OCI-LY3 (cell line): Measurements from ENCODE around the gene RNF186.

ENCODE experiments used
- H2AFZ ChIP-seq: fragments of 200-600, 300-600 bp; shearing (Covaris generic); 2 replicates; pipeline ENCODE4 v1.6.0; 2014; ENCODE audit warnings: antibody characterized with exemption, low read depth, low read length
- H3K27ac ChIP-seq: fragments of 200-600, 300-600 bp; sonication (generic); 2 replicates; pipeline ENCODE4 v1.5.1; 2014; ENCODE audit warnings: mild to moderate bottlenecking, low read length, moderate library complexity, mixed read lengths
- H3K27me3 ChIP-seq: fragments of 200-600, 300-600 bp; sonication (generic); 2 replicates; pipeline ENCODE4 v1.6.1; 2014; ENCODE audit warnings: low read depth, low read length, mixed read lengths
- H3K36me3 ChIP-seq: fragments of 200-600, 300-600 bp; sonication (generic); replicated peaks from 2 replicates; pipeline ENCODE3; 2014; ENCODE audit warnings: low read depth, low read length, mixed read lengths
- H3K4me1 ChIP-seq: fragments of 300-600, 200-600 bp; sonication (generic); 2 replicates; pipeline ENCODE4 v1.6.1; 2014; ENCODE audit warnings: low read length, mixed read lengths
- H3K4me2 ChIP-seq: fragments of 200-600, 300-600 bp; sonication (generic); 2 replicates; pipeline ENCODE4 v1.6.1; 2014; ENCODE audit warnings: low read length, mixed read lengths
- H3K4me3 ChIP-seq: fragments of 300-600, 200-600 bp; sonication (generic); 2 replicates; pipeline ENCODE4 v1.5.1; 2014; ENCODE audit warnings: antibody characterized with exemption, mild to moderate bottlenecking, low read length, moderate library complexity
- H3K79me2 ChIP-seq: fragments of 300-600, 200-600 bp; shearing (Covaris generic); 2 replicates; pipeline ENCODE4 v1.6.1; 2014; ENCODE audit warnings: mild to moderate bottlenecking, low read length, mixed read lengths
- H3K9ac ChIP-seq: fragments of 300-600, 200-600 bp; shearing (Covaris generic); 2 replicates; pipeline ENCODE4 v1.6.0; 2014; ENCODE audit warnings: mild to moderate bottlenecking, low read length, moderate library complexity
- H3K9me3 ChIP-seq: fragments of 200-600, 300-600 bp; shearing (Covaris generic); 2 replicates; pipeline ENCODE4 v1.6.1; 2014; ENCODE audit warnings: low read length, mixed read lengths; ENCODE audit not compliant: insufficient read depth
- H4K20me1 ChIP-seq: fragments of 200-600, 300-600 bp; sonication (generic); 2 replicates; pipeline ENCODE4 v1.6.1; 2016; ENCODE audit warnings: low read length, mixed read lengths; ENCODE audit not compliant: insufficient read depth
- EZH2phosphoT487 ChIP-seq: fragments of 200-600 bp; shearing (Covaris generic); IDR thresholded peaks from 2 replicates; pipeline ENCODE4 v1.6.1; 2018; ENCODE audit warnings: antibody characterized with exemption, mixed run types, low read depth
- TF ChIP-seq, protein P1 (sequence below): fragments of 200-600, 300-600 bp; sonication (generic); IDR thresholded peaks from 2 replicates; pipeline ENCODE4 v1.5.1; 2014; ENCODE audit warnings: antibody characterized with exemption, low read length, low read depth

The RNF186 gene

DNA sequence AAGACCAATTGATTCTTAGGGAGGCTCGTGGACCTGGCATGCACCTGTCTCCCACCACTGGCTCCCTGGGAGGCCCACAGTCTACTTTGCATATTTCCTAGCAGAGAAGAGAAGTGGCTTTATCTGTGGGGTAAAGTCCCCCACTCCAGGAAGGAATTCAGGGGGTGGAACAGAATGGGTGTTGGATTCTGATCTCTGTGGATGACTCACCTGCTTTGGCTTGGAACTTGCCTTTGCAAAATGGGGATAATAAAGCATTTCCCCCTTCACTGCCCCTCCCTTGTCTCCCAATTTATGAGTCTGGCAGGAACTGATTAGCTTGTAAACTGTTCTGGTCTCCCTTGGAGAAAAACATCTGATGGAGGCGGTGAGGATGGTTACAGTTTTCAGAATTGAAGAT, 46.0 kb upstream of the RNF186 start:
- Histone ChIP-seq H4K20me1 (no peaks in the 10 kb centered on the region), H3K9ac (no peak overlapping the region), H3K9me3 (no peaks in the 10 kb centered on the region), H3K36me3 (no peaks in the 10 kb centered on the region), H3K4me1 (no peaks in the 10 kb centered on the region), H3K4me3 (no peak overlapping the region), H3K27me3 (peaks cover 6% of the 10 kb centered on the region), H3K79me2 (no peaks in the 10 kb centered on the region), H3K27ac (no peak overlapping the region), H2AFZ (no peak overlapping the region), H3K4me2 (no peak overlapping the region)
- TF ChIP-seq, protein P1, sequence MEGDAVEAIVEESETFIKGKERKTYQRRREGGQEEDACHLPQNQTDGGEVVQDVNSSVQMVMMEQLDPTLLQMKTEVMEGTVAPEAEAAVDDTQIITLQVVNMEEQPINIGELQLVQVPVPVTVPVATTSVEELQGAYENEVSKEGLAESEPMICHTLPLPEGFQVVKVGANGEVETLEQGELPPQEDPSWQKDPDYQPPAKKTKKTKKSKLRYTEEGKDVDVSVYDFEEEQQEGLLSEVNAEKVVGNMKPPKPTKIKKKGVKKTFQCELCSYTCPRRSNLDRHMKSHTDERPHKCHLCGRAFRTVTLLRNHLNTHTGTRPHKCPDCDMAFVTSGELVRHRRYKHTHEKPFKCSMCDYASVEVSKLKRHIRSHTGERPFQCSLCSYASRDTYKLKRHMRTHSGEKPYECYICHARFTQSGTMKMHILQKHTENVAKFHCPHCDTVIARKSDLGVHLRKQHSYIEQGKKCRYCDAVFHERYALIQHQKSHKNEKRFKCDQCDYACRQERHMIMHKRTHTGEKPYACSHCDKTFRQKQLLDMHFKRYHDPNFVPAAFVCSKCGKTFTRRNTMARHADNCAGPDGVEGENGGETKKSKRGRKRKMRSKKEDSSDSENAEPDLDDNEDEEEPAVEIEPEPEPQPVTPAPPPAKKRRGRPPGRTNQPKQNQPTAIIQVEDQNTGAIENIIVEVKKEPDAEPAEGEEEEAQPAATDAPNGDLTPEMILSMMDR: no peak
- no peak for TF ChIP-seq EZH2phosphoT487

DNA sequence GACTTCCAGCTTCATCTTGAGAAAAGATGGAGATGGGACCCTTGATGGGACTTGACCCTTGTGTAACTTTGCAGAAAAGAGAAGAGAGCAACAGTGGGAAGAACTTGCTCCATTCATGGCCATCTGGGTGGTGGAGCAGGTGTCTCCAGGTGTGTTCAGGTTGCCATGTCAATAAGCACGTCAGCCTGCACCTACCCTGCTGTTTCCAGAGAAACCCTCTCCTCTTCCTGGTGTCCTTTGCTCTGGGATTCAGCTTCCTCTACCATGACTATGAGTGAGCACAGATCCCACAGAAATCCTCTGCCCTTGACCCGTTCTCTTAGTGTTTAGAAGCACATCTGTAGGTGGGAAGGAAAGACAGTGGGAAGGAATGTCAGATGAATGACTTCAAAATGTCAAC, 45.3 kb upstream of the RNF186 start:
- no peaks in the 10 kb centered on the region for H4K20me1 ChIP-seq
- no peak overlapping the region for H3K27ac ChIP-seq
- TF ChIP-seq EZH2phosphoT487: no peak
- TF ChIP-seq, protein P1: no peak

DNA sequence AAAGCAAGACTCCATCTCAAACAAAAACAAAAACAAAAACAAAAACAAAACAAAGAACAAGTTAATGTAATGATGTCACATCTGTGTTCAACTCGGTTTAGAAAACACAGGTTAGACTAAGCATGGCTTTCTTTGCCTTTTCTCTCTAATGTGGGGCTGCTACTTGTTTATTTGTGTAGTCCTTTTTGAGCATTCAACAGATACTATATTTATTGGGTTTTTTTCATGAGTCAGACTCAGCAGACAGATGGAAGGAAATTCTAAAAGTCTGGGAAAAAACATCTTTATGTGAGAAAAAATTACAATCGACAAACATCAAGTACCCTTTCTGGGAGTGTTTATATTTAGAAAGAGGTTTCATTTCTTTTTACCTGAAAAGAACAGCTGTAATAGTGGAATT, 44.8 kb upstream of the RNF186 start:
- no peaks in the 10 kb centered on the region for H3K4me1 ChIP-seq
- no peak for TF ChIP-seq EZH2phosphoT487
- H3K9me3 ChIP-seq: no peaks in the 10 kb centered on the region
- H3K36me3 ChIP-seq: no peaks in the 10 kb centered on the region
- no peaks in the 10 kb centered on the region for H4K20me1 ChIP-seq
- no peak overlapping the region for H3K9ac ChIP-seq
- no peak overlapping the region for H3K4me3 ChIP-seq
- no peak overlapping the region for H3K4me2 ChIP-seq
- peaks cover 6% of the 10 kb centered on the region for H3K27me3 ChIP-seq
- no peaks in the 10 kb centered on the region for H3K79me2 ChIP-seq
- no peak overlapping the region for H3K27ac ChIP-seq
- no peak overlapping the region for H2AFZ ChIP-seq

More for the DNA sequence above, 45.3 kb upstream of the RNF186 start:
- Histone ChIP-seq H2AFZ (no peak overlapping the region), H3K27me3 (peaks cover 6% of the 10 kb centered on the region), H3K4me2 (no peak overlapping the region), H3K9ac (no peak overlapping the region), H3K4me1 (no peaks in the 10 kb centered on the region), H3K9me3 (no peaks in the 10 kb centered on the region), H3K4me3 (no peak overlapping the region), H3K36me3 (no peaks in the 10 kb centered on the region), H3K79me2 (no peaks in the 10 kb centered on the region)

DNA sequence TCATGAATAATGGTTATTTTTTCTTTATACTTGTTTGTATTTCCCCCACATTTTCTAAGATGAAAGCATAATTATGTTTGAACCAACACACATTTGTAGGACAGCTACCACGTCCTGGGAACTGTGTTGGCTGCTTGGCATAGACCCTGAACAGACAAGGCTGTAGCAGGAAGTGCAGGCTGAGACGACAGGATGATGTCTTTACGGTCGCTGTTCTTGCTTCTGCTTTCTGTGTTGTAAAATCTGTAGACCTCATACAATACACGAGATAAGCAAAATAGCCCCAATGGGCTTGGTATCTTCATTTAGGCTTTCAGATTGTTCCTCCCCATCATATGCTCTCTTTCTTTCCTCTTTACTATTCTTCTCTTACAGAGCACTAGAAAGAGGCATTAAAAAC, 43.8 kb upstream of the RNF186 start:
- peaks cover 6% of the 10 kb centered on the region for H3K27me3 ChIP-seq
- H3K4me3 ChIP-seq: no peak overlapping the region
- H3K4me2 ChIP-seq: no peak overlapping the region
- H3K36me3 ChIP-seq: no peaks in the 10 kb centered on the region
- H3K27ac ChIP-seq: no peak overlapping the region
- no peaks in the 10 kb centered on the region for H3K79me2 ChIP-seq
- no peaks in the 10 kb centered on the region for H3K9me3 ChIP-seq
- no peak overlapping the region for H3K9ac ChIP-seq
- no peak overlapping the region for H2AFZ ChIP-seq
- no peaks in the 10 kb centered on the region for H4K20me1 ChIP-seq
- H3K4me1 ChIP-seq: no peaks in the 10 kb centered on the region
- TF ChIP-seq, protein P1: no peak
- no peak for TF ChIP-seq EZH2phosphoT487

DNA sequence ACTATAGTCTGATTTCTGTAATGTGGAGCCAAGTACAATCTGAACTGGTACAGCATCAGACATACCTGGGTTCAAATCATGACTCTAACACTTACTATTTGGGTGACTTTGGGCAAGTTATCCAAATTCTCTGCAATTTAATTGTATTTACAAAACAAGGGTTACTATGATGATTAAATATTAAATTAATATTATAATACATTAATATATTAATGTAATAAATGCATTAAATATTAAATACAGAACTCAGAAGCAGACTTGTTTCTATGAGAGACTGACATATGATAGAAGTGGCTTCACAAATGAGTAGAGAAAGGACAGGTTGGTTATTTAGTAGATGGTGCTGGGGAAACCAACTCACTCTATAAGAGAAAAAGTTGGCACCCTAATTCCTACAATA, 39.8 kb upstream of the RNF186 start:
- no peaks in the 10 kb centered on the region for H4K20me1 ChIP-seq
- TF ChIP-seq EZH2phosphoT487: no peak
- TF ChIP-seq, protein P1: no peak

More for the DNA sequence above, 39.8 kb upstream of the RNF186 start:
- Histone ChIP-seq H3K79me2 (no peaks in the 10 kb centered on the region), H3K9me3 (no peaks in the 10 kb centered on the region), H3K27ac (no peak overlapping the region), H3K4me1 (no peaks in the 10 kb centered on the region), H3K36me3 (no peaks in the 10 kb centered on the region), H3K4me2 (no peak overlapping the region), H3K9ac (no peak overlapping the region), H3K4me3 (no peak overlapping the region), H3K27me3 (no peaks in the 10 kb centered on the region; the same call in 1 of the 2 replicates), H2AFZ (no peak overlapping the region)
